Measurements from ENCODE around the gene OR2L8.
A peak's percentile ranks its signal among the peaks of the same experiment; 100 is the strongest.

Gene OR2L8

DNA sequence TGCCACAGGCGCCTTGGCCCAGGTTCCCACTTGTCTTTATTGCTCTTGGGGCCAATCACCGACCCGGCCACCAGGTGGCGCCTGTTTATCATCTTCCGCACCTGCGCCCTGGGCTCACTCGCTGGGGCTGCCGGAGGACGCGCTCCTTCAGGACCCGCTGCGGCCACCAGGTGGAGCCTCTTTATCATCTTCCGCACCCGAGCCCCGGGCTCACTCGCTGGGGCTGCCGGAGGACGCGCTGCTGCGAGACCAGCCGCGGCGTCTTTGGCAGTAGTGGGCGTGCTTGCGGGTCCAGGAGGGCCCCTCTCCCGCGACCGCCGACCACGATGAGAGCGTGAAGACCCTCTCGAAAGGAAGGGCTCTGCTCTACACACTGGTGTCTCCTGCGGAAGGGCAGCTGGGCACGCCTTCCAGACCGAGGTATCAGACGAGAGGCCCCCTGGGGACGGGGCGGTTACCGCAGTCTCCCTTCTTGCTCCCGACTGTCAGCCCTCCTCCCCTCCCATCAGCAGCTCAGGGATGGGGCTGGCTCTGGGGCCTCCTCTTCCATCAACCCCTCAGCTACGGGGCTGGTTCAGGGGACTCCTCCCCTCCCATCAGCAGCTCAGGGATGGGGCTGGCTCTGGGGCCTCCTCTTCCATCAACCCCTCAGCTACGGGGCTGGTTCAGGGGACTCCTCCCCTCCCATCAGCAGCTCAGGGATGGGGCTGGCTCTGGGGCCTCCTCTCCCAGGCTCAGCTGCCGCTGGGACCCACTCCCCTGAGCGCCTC is 11.5 kb upstream of the OR2L8 start:
- peak overlapping the region; percentile 35 for H3K4me3 ChIP-seq (ENCODE audit: low read depth, low read length)
- DNase-seq (ENCODE audit: low read depth): peak; percentile 18
- peak; percentile 77 for TF ChIP-seq CTCF (IDR thresholded peaks at IDR 0.05; ENCODE audit: low read depth, low read length, missing control alignments)

- no peak overlapping the region for H3K4me3 ChIP-seq (ENCODE audit: low read depth, low read length)
- DNase-seq (ENCODE audit: low read depth): no peak
- TF ChIP-seq CTCF (IDR thresholded peaks at IDR 0.05; ENCODE audit: low read depth, low read length, missing control alignments): no peak
Measured at GRCh38 chr1:247942624-247943023, 6.0 kb upstream of the OR2L8 start.

- H3K4me3 ChIP-seq (ENCODE audit: low read depth, low read length): no peak overlapping the region
- no peak for TF ChIP-seq CTCF (IDR thresholded peaks at IDR 0.05; ENCODE audit: low read depth, low read length, missing control alignments)
Measured at GRCh38 chr1:247953408-247953807, 4.8 kb downstream of the OR2L8 start.

GRCh38 chr1:247961791-247962190 is 13.1 kb downstream of the OR2L8 start:
- no peak for TF ChIP-seq CTCF (IDR thresholded peaks at IDR 0.05; ENCODE audit: low read depth, low read length, missing control alignments)
- no peak for DNase-seq (ENCODE audit: low read depth)
- H3K4me3 ChIP-seq (ENCODE audit: low read depth, low read length): no peak overlapping the region

More at GRCh38 chr1:247953408-247953807, 4.8 kb downstream of the OR2L8 start:
- DNase-seq (ENCODE audit: low read depth): no peak

GRCh38 chr1:247962911-247963588 is 14.4 kb downstream of the OR2L8 start:
- no peak overlapping the region for H3K4me3 ChIP-seq (ENCODE audit: low read depth, low read length)
- no peak for TF ChIP-seq CTCF (IDR thresholded peaks at IDR 0.05; ENCODE audit: low read depth, low read length, missing control alignments)
- no peak for DNase-seq (ENCODE audit: low read depth)

- H3K4me3 ChIP-seq (ENCODE audit: low read depth, low read length): no peak within 1 kb of the TSS
- TF ChIP-seq CTCF (IDR thresholded peaks at IDR 0.05; ENCODE audit: low read depth, low read length, missing control alignments): no peak
- DNase-seq (ENCODE audit: low read depth): no peak
Measured at GRCh38 chr1:247964933-247965332, 16.3 kb downstream of the OR2L8 start, which contains the start of gene OR2AK2. TSS of gene OR2AK2 (plus strand) at chr1:247965233. CDS start at chr1:247965377, 144 bp downstream.
